SK-N-SH treated with all-trans-retinoic acid at 6 μM for 48 hours (cell line): ENCODE data around the gene CCDC170.

Experiments
- ATAC-seq: fragments of 200-7000 bp; cut with Tn5 transposase; 3 replicates; pipeline ENCODE4 v1.9.1; 2020; ENCODE audit warnings: mild to moderate bottlenecking, moderate library complexity
- ARNTL ChIP-seq: fragments of 450-650 bp; formaldehyde crosslinking; IDR thresholded peaks from 2 replicates; pipeline ENCODE4 v1.5.0; 2020; ENCODE audit warnings: low read depth, mild to moderate bottlenecking, moderate library complexity, borderline replicate concordance
- CSDC2 ChIP-seq: fragments of 250-450 bp; sonication (Bioruptor Pico); IDR thresholded peaks from 2 replicates; pipeline ENCODE4 v1.5.0; 2020; ENCODE audit warnings: mild to moderate bottlenecking, moderate library complexity
- ESRRG ChIP-seq: fragments of 250-450 bp; sonication (Bioruptor Pico); IDR thresholded peaks from 2 replicates; pipeline ENCODE4 v1.6.1; 2021; ENCODE audit warnings: mild to moderate bottlenecking
- GLIS3 ChIP-seq: fragments of 250-450 bp; sonication (Bioruptor Pico); IDR thresholded peaks from 2 replicates; pipeline ENCODE4 v1.5.0; 2020; ENCODE audit warnings: mild to moderate bottlenecking, moderate library complexity
- ISL1 ChIP-seq: fragments of 250-450 bp; sonication (Bioruptor Pico); IDR thresholded peaks from 2 replicates; pipeline ENCODE4 v2.1.2; 2022; ENCODE audit warnings: mild to moderate bottlenecking, moderate library complexity
- OSR1 ChIP-seq: fragments of 250-450 bp; sonication (Bioruptor Pico); IDR thresholded peaks from 2 replicates; pipeline ENCODE4 v1.8.0; 2022; ENCODE audit warnings: moderate library complexity, mild to moderate bottlenecking, inconsistent platforms
- PPARA ChIP-seq: fragments of 250-450 bp; sonication (Bioruptor Pico); IDR thresholded peaks from 2 replicates; pipeline ENCODE4 v1.5.0; 2020; ENCODE audit warnings: mild to moderate bottlenecking, borderline replicate concordance
- TCF4 ChIP-seq: fragments of 250-450 bp; sonication (Bioruptor Pico); IDR thresholded peaks from 2 replicates; pipeline ENCODE4 v1.8.0; 2021; ENCODE audit warnings: mild to moderate bottlenecking, moderate library complexity, borderline replicate concordance
- TOX ChIP-seq: fragments of 250-450 bp; sonication (Bioruptor Pico); IDR thresholded peaks from 2 replicates; pipeline ENCODE4 v1.8.0; 2021; ENCODE audit warnings: mild to moderate bottlenecking, moderate library complexity, borderline replicate concordance
- ZC3H10 ChIP-seq: fragments of 250-450 bp; sonication (Bioruptor Pico); IDR thresholded peaks from 2 replicates; pipeline ENCODE4 v1.5.1; 2021; ENCODE audit warnings: mild to moderate bottlenecking, moderate library complexity
- ZFP3 ChIP-seq: fragments of 250-450 bp; sonication (Bioruptor Pico); IDR thresholded peaks from 2 replicates; pipeline ENCODE4 v1.5.0; 2020; ENCODE audit warnings: mild to moderate bottlenecking, moderate library complexity
- ZFP30 ChIP-seq: fragments of 450-650 bp; formaldehyde crosslinking; IDR thresholded peaks from 2 replicates; pipeline ENCODE4 v1.5.0; 2022; ENCODE audit warnings: mild to moderate bottlenecking, moderate library complexity
- ZNF70 ChIP-seq: fragments of 450-650 bp; formaldehyde crosslinking; IDR thresholded peaks from 2 replicates; pipeline ENCODE4 v1.5.0; 2020; ENCODE audit warnings: mild to moderate bottlenecking, moderate library complexity
- ZNF8 ChIP-seq: fragments of 450-650 bp; formaldehyde crosslinking; IDR thresholded peaks from 2 replicates; pipeline ENCODE4 v1.5.0; 2020; ENCODE audit warnings: mild to moderate bottlenecking, moderate library complexity
- TF ChIP-seq, protein P1 (sequence below): fragments of 250-450 bp; sonication (Bioruptor Pico); IDR thresholded peaks from 2 replicates; pipeline ENCODE4 v1.5.0; 2020; ENCODE audit warnings: mild to moderate bottlenecking, moderate library complexity
- TF ChIP-seq, protein P2 (sequence below): fragments of 250-450 bp; sonication (Bioruptor Pico); IDR thresholded peaks from 2 replicates; pipeline ENCODE4 v1.5.1; 2020; ENCODE audit warnings: low read depth, mild to moderate bottlenecking, moderate library complexity
- TF ChIP-seq, protein P3 (sequence below): fragments of 250-450 bp; sonication (Bioruptor Pico); IDR thresholded peaks from 2 replicates; pipeline ENCODE4 v1.8.0; 2020; ENCODE audit warnings: mild to moderate bottlenecking, moderate library complexity, borderline replicate concordance
- TF ChIP-seq, protein P4 (sequence below): fragments of 250-450 bp; sonication (Bioruptor Pico); IDR thresholded peaks from 2 replicates; pipeline ENCODE4 v1.8.0; 2021; ENCODE audit warnings: low read depth, mild to moderate bottlenecking, moderate library complexity, borderline replicate concordance
- TF ChIP-seq, protein P5 (sequence below): fragments of 250-450 bp; sonication (Bioruptor Pico); IDR thresholded peaks from 2 replicates; pipeline ENCODE4 v1.5.1; 2021; ENCODE audit warnings: mild to moderate bottlenecking, moderate library complexity

Gene CCDC170

DNA sequence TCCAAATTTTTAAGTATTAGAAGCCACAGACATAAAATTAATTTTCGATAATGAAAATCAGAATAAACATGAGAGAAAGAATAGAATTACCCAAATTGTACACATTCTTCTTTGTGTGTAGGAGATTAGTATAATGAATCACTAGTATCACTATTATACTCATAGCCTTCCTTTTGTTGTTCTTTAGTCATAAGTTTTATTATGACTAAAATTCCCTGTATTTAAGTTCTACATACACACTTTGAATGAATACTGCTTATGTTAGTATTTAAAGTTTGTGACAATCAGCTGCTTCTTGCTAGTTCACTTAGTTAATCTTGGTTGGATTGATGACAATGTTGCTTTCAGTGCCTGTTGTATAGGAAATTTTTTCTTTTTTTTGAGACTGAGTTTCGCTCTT is 72.7 kb downstream of the CCDC170 start:
- no peak for ATAC-seq
- TF ChIP-seq ZFP3: no peak
- no peak for TF ChIP-seq ZC3H10 (CRISPR knock-in tag)
- no peak for TF ChIP-seq PPARA
- no peak for TF ChIP-seq ESRRG (CRISPR knock-in tag)
- TF ChIP-seq GLIS3 (CRISPR knock-in tag): no peak
- TF ChIP-seq TCF4 (CRISPR knock-in tag): no peak
- TF ChIP-seq, protein P1, sequence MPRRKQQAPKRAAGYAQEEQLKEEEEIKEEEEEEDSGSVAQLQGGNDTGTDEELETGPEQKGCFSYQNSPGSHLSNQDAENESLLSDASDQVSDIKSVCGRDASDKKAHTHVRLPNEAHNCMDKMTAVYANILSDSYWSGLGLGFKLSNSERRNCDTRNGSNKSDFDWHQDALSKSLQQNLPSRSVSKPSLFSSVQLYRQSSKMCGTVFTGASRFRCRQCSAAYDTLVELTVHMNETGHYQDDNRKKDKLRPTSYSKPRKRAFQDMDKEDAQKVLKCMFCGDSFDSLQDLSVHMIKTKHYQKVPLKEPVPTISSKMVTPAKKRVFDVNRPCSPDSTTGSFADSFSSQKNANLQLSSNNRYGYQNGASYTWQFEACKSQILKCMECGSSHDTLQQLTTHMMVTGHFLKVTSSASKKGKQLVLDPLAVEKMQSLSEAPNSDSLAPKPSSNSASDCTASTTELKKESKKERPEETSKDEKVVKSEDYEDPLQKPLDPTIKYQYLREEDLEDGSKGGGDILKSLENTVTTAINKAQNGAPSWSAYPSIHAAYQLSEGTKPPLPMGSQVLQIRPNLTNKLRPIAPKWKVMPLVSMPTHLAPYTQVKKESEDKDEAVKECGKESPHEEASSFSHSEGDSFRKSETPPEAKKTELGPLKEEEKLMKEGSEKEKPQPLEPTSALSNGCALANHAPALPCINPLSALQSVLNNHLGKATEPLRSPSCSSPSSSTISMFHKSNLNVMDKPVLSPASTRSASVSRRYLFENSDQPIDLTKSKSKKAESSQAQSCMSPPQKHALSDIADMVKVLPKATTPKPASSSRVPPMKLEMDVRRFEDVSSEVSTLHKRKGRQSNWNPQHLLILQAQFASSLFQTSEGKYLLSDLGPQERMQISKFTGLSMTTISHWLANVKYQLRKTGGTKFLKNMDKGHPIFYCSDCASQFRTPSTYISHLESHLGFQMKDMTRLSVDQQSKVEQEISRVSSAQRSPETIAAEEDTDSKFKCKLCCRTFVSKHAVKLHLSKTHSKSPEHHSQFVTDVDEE: no peak
- no peak for TF ChIP-seq ISL1 (CRISPR knock-in tag)

DNA sequence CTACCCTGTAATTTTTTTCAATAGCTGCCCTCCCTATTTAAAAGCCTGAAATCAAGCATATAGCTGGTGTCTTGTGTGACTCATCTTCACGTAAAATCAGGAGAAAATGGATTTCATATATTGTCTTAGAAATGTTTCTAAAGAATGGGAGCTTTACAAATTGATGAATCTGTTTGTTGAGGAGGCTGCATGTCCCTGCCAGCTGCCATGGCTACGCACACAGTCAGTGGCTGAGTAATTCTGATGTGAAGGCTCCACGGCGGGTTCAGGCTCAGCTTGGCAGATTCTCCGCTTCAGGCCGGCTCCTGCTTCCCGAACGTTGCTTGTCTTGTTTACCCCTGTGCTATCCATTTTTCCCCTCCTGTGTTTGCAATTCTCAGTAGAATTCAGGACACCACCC is 82.8 kb downstream of the CCDC170 start:
- ATAC-seq: no peak
- TF ChIP-seq, protein P2, sequence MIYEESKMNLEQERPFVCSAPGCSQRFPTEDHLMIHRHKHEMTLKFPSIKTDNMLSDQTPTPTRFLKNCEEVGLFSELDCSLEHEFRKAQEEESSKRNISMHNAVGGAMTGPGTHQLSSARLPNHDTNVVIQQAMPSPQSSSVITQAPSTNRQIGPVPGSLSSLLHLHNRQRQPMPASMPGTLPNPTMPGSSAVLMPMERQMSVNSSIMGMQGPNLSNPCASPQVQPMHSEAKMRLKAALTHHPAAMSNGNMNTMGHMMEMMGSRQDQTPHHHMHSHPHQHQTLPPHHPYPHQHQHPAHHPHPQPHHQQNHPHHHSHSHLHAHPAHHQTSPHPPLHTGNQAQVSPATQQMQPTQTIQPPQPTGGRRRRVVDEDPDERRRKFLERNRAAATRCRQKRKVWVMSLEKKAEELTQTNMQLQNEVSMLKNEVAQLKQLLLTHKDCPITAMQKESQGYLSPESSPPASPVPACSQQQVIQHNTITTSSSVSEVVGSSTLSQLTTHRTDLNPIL (CRISPR knock-in tag): no peak

DNA sequence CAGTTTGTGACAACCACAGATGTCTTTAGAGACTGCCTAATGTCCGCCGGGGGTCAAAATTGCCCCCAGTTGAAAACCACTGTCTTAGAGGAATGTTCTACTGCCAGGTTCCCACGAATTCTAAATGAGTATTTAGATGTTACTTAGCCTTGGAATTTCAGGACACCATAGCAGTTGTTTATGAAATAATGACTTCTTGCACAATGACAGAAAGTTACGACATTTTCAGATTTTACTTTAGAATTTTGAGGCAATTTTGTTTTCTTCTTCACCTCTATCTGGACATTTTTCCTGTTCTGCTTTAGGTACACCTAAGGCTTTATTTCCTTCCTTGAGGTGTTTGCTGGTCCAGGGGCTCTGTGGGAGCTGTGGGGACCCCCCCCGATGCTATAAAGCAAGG is 83.4 kb downstream of the CCDC170 start:
- TF ChIP-seq ZFP30 (CRISPR knock-in tag) (no peak), CSDC2 (no peak), GLIS3 (CRISPR knock-in tag) (no peak), ZNF8 (CRISPR knock-in tag) (no peak)
- TF ChIP-seq, protein P3, sequence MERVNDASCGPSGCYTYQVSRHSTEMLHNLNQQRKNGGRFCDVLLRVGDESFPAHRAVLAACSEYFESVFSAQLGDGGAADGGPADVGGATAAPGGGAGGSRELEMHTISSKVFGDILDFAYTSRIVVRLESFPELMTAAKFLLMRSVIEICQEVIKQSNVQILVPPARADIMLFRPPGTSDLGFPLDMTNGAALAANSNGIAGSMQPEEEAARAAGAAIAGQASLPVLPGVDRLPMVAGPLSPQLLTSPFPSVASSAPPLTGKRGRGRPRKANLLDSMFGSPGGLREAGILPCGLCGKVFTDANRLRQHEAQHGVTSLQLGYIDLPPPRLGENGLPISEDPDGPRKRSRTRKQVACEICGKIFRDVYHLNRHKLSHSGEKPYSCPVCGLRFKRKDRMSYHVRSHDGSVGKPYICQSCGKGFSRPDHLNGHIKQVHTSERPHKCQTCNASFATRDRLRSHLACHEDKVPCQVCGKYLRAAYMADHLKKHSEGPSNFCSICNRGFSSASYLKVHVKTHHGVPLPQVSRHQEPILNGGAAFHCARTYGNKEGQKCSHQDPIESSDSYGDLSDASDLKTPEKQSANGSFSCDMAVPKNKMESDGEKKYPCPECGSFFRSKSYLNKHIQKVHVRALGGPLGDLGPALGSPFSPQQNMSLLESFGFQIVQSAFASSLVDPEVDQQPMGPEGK (CRISPR knock-in tag): no peak
- ATAC-seq: no peak

DNA sequence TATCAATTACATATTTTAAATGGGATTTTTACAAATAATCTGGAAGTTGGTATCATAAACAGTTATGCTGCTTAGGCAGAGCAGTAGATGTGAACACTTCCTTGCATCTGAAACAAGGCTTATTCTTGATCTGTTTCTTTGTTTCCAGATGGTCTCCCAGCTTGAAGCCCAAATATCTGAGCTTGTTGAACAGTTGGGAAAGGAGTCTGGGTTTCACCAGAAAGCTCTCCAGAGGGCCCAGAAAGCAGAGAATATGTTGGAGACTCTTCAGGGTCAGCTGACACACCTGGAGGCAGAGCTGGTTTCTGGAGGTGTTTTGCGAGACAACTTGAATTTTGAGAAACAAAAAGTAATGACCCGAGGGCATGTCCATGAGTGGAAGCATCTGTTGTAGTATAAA is 91.9 kb downstream of the CCDC170 start:
- TF ChIP-seq ZNF8 (CRISPR knock-in tag) (no peak), ZFP3 (no peak), ARNTL (CRISPR knock-in tag) (no peak), OSR1 (CRISPR knock-in tag) (no peak), ESRRG (CRISPR knock-in tag) (no peak), ZNF70 (CRISPR knock-in tag) (no peak), CSDC2 (no peak), GLIS3 (CRISPR knock-in tag) (no peak), TOX (CRISPR knock-in tag) (no peak), ZC3H10 (CRISPR knock-in tag) (no peak)
- TF ChIP-seq, protein P2 (CRISPR knock-in tag): no peak
- TF ChIP-seq, protein P4, sequence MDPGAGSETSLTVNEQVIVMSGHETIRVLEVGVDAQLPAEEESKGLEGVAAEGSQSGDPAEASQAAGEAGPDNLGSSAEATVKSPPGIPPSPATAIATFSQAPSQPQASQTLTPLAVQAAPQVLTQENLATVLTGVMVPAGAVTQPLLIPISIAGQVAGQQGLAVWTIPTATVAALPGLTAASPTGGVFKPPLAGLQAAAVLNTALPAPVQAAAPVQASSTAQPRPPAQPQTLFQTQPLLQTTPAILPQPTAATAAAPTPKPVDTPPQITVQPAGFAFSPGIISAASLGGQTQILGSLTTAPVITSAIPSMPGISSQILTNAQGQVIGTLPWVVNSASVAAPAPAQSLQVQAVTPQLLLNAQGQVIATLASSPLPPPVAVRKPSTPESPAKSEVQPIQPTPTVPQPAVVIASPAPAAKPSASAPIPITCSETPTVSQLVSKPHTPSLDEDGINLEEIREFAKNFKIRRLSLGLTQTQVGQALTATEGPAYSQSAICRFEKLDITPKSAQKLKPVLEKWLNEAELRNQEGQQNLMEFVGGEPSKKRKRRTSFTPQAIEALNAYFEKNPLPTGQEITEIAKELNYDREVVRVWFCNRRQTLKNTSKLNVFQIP (CRISPR knock-in tag): no peak
- TF ChIP-seq, protein P3 (CRISPR knock-in tag): no peak
- TF ChIP-seq, protein P5, sequence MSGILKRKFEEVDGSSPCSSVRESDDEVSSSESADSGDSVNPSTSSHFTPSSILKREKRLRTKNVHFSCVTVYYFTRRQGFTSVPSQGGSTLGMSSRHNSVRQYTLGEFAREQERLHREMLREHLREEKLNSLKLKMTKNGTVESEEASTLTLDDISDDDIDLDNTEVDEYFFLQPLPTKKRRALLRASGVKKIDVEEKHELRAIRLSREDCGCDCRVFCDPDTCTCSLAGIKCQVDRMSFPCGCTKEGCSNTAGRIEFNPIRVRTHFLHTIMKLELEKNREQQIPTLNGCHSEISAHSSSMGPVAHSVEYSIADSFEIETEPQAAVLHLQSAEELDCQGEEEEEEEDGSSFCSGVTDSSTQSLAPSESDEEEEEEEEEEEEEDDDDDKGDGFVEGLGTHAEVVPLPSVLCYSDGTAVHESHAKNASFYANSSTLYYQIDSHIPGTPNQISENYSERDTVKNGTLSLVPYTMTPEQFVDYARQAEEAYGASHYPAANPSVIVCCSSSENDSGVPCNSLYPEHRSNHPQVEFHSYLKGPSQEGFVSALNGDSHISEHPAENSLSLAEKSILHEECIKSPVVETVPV: no peak
- ATAC-seq: no peak
